ENCODE measurements around the gene LTO1. TPM values are rescaled to one million over a fixed set of nuclear protein-coding genes. Genes with fewer than 3 reads are reported as not detected.

LTO1 gene
- total and polyA plus RNA-seq, 2 experiments from 2014 or later = 20.1 to 23.3 TPM

GRCh38 chr11:69632900-69633299 lies 42.3 kb downstream of the LTO1 start:
- ATAC-seq = no peak
- Mint-ChIP-seq H3K9me3 (peaks cover 27% of the 10 kb centered on the region), H3K27ac (no peak overlapping the region), H3K36me3 (ENCODE audit: low read depth) (peaks cover 14% of the 10 kb centered on the region; the same call in 2 of the 3 replicates), H3K4me3 (no peak overlapping the region), H3K4me1 (peaks cover 8% of the 10 kb centered on the region; the same call in 2 of the 3 replicates), H3K27me3 (ENCODE audit: insufficient read depth, low read depth, poor library complexity) (peaks cover 28% of the 10 kb centered on the region)
- Histone ChIP-seq H3K27ac (ENCODE audit: low read depth) (no peak overlapping the region), H2AFZ (no peak overlapping the region), H3K79me2 (replicated peaks; ENCODE audit: insufficient read depth) (no peaks in the 10 kb centered on the region), H3K4me3 (no peak overlapping the region), H3K27me3 (ENCODE audit: insufficient read depth) (peaks cover 30% of the 10 kb centered on the region), H3K36me3 (ENCODE audit: insufficient read depth) (no peaks in the 10 kb centered on the region), H3K4me2 (no peak overlapping the region), H3K4me1 (ENCODE audit: insufficient read depth) (peaks cover 13% of the 10 kb centered on the region), H4K20me1 (replicated peaks; ENCODE audit: insufficient read depth) (no peaks in the 10 kb centered on the region), H3K9me2 (ENCODE audit: insufficient read depth) (no peaks in the 10 kb centered on the region), H3F3A (replicated peaks; ENCODE audit: low read depth) (peaks cover 10% of the 10 kb centered on the region; the same call in 1 of the 2 replicates)
- TF ChIP-seq ETS1 (IDR thresholded peaks at IDR 0.05) (no peak), ZNF114 (CRISPR knock-in tag; IDR thresholded peaks at IDR 0.05) (no peak), JUNB (IDR thresholded peaks at IDR 0.05; ENCODE audit: unreplicated experiment) (no peak), CREB1 (CRISPR knock-in tag; IDR thresholded peaks at IDR 0.05; ENCODE audit: low read depth) (no peak), ZNF331 (CRISPR knock-in tag; IDR thresholded peaks at IDR 0.05; ENCODE audit: low read depth) (no peak)
- DNase-seq (ENCODE audit: low spot score) = no peak

- Mint-ChIP-seq H3K9me3 (peaks cover 32% of the 10 kb centered on the region), H3K27me3 (ENCODE audit: insufficient read depth, low read depth, poor library complexity) (peaks cover 13% of the 10 kb centered on the region), H3K4me3 (no peak overlapping the region), H3K4me1 (peaks cover 6% of the 10 kb centered on the region; the same call in 2 of the 3 replicates), H3K27ac (no peak overlapping the region), H3K36me3 (ENCODE audit: low read depth) (peaks cover 14% of the 10 kb centered on the region; the same call in 2 of the 3 replicates)
- Histone ChIP-seq H3K27me3 (ENCODE audit: insufficient read depth) (peaks cover 8% of the 10 kb centered on the region), H3K4me2 (no peak overlapping the region), H3K4me1 (ENCODE audit: insufficient read depth) (no peaks in the 10 kb centered on the region), H3K27ac (ENCODE audit: low read depth) (no peak overlapping the region), H3F3A (replicated peaks; ENCODE audit: low read depth) (no peaks in the 10 kb centered on the region), H3K36me3 (ENCODE audit: insufficient read depth) (no peaks in the 10 kb centered on the region), H2AFZ (no peak overlapping the region), H3K9me2 (ENCODE audit: insufficient read depth) (no peaks in the 10 kb centered on the region), H3K79me2 (replicated peaks; ENCODE audit: insufficient read depth) (no peaks in the 10 kb centered on the region), H4K20me1 (replicated peaks; ENCODE audit: insufficient read depth) (no peaks in the 10 kb centered on the region), H3K4me3 (no peak overlapping the region)
- DNase-seq (ENCODE audit: low spot score) (no peak), ATAC-seq (no peak)
- TF ChIP-seq NANOG (IDR thresholded peaks at IDR 0.05; ENCODE audit: borderline replicate concordance) = no peak
- no peak for TF ChIP-seq ETS1 (IDR thresholded peaks at IDR 0.05)
- no peak for TF ChIP-seq CREB1 (CRISPR knock-in tag; IDR thresholded peaks at IDR 0.05; ENCODE audit: low read depth)
- TF ChIP-seq STAT1 (IDR thresholded peaks at IDR 0.05; ENCODE audit: unreplicated experiment) = no peak
- TF ChIP-seq ZNF462 (CRISPR knock-in tag; IDR thresholded peaks at IDR 0.05) = no peak
- no peak for TF ChIP-seq POLR2AphosphoS5 (IDR thresholded peaks at IDR 0.05; ENCODE audit: low read depth)
- no peak for TF ChIP-seq EZH2phosphoT487 (IDR thresholded peaks at IDR 0.05; ENCODE audit: unreplicated experiment)
Measured at GRCh38 chr11:69630424-69630823, 44.7 kb downstream of the LTO1 start.

All from GM23338 (cell line).